ENCODE data around the gene KCNQ2.

DNA sequence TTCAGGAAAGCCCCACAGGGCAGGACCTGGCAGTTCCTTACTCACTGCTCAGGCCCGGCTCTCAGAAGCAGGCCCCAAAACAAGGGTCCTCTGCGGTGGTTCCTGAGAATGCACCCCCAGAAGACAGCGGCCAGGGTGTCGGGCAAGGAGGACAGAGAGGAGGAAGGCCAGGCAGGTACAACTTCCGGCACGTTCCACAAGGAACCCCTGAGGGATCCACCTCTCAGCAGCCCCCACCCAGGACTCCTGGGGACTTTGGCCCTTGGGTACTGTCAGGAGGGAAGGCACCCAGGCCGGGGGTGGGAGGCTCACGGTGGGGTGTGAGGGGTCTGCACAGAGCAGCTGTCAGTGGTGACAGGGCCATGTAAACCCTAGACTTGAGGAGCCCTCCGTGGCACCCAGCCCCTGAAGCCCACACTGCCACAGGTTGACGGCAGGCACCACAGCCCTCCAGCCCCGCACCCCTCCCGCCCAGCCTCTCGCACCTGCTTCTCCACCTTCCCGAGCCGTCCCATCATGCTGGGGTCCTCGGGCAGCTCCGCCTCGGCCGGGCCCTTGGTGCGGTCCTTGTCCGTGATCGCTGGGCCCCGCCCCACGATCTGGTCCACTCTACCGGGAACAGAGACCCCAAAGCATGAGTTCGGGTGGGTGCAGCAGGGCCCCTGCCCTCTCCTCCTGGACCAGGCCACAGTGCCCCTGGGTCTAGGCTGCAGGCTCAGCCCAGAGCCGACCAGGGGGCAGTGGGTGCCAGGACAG, 64.3 kb downstream of the KCNQ2 start:
- TF ChIP-seq ELF1 (IDR thresholded peaks at IDR 0.05; ENCODE audit: borderline replicate concordance, low read depth) (no peak), EZH2 (IDR thresholded peaks at IDR 0.05) (no peak), POLR2AphosphoS5 (IDR thresholded peaks at IDR 0.05; ENCODE audit: low read depth, low read length) (no peak), SRF (IDR thresholded peaks at IDR 0.05; ENCODE audit: low read depth) (no peak), EZH2phosphoT487 (IDR thresholded peaks at IDR 0.05; ENCODE audit: borderline replicate concordance) (no peak)
- TF ChIP-seq, protein P1, sequence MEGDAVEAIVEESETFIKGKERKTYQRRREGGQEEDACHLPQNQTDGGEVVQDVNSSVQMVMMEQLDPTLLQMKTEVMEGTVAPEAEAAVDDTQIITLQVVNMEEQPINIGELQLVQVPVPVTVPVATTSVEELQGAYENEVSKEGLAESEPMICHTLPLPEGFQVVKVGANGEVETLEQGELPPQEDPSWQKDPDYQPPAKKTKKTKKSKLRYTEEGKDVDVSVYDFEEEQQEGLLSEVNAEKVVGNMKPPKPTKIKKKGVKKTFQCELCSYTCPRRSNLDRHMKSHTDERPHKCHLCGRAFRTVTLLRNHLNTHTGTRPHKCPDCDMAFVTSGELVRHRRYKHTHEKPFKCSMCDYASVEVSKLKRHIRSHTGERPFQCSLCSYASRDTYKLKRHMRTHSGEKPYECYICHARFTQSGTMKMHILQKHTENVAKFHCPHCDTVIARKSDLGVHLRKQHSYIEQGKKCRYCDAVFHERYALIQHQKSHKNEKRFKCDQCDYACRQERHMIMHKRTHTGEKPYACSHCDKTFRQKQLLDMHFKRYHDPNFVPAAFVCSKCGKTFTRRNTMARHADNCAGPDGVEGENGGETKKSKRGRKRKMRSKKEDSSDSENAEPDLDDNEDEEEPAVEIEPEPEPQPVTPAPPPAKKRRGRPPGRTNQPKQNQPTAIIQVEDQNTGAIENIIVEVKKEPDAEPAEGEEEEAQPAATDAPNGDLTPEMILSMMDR (IDR thresholded peaks at IDR 0.05 in 2 of 3, conservative IDR thresholded peaks at IDR 0.05 in 1 of 3; ENCODE audit: borderline replicate concordance in 1 of 3, insufficient read depth in 1 of 3, low read depth in 2 of 3, low read length in 2 of 3) = no peak
- TF ChIP-seq, protein P2, sequence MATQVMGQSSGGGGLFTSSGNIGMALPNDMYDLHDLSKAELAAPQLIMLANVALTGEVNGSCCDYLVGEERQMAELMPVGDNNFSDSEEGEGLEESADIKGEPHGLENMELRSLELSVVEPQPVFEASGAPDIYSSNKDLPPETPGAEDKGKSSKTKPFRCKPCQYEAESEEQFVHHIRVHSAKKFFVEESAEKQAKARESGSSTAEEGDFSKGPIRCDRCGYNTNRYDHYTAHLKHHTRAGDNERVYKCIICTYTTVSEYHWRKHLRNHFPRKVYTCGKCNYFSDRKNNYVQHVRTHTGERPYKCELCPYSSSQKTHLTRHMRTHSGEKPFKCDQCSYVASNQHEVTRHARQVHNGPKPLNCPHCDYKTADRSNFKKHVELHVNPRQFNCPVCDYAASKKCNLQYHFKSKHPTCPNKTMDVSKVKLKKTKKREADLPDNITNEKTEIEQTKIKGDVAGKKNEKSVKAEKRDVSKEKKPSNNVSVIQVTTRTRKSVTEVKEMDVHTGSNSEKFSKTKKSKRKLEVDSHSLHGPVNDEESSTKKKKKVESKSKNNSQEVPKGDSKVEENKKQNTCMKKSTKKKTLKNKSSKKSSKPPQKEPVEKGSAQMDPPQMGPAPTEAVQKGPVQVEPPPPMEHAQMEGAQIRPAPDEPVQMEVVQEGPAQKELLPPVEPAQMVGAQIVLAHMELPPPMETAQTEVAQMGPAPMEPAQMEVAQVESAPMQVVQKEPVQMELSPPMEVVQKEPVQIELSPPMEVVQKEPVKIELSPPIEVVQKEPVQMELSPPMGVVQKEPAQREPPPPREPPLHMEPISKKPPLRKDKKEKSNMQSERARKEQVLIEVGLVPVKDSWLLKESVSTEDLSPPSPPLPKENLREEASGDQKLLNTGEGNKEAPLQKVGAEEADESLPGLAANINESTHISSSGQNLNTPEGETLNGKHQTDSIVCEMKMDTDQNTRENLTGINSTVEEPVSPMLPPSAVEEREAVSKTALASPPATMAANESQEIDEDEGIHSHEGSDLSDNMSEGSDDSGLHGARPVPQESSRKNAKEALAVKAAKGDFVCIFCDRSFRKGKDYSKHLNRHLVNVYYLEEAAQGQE (IDR thresholded peaks at IDR 0.05; ENCODE audit: low read depth) = no peak
- TF ChIP-seq, protein P3, sequence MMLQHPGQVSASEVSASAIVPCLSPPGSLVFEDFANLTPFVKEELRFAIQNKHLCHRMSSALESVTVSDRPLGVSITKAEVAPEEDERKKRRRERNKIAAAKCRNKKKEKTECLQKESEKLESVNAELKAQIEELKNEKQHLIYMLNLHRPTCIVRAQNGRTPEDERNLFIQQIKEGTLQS (IDR thresholded peaks at IDR 0.05) = no peak

Measured in HCT116 (cell line).